ENCODE results near the gene SMAD9.

- TF ChIP-seq CTCF (IDR thresholded peaks at IDR 0.05) (no peak), POLR2A (IDR thresholded peaks at IDR 0.05) (no peak)
These were observed 12.8 kb downstream of the SMAD9 start for GRCh38 chr13:36907266-36907665.
